CD14-positive monocyte (primary cell): Measurements from ENCODE around the gene FCGBP. TPM values are rescaled to one million over a fixed set of nuclear protein-coding genes. Genes with fewer than 3 reads are reported as not detected.
"Not testable (repeated sequence)": the region's sequence is repeated elsewhere in the genome, so short reads cannot be mapped to it uniquely, and the experiment has no call there.

Source experiments
- DNase-seq, 3 donors: peaks; one replicate each; pipeline ENCODE4 v3.0.0-alpha.2; 2011 to 2022
- H2AFZ ChIP-seq: 2 replicates; pipeline ENCODE4 v1.6.0; 2012; ENCODE audit warnings: mild to moderate bottlenecking, low read depth, low read length, inconsistent platforms; ENCODE audit not compliant: insufficient read depth, poor library complexity, severe bottlenecking
- H3K27ac ChIP-seq, 2 donors: 1 replicate in 1 of 2; 2 replicates in 1 of 2; pipeline ENCODE4 v1.5.1; 2012 to 2013; ENCODE audit warnings: low read length in 2 of 2, control low read depth in 1 of 2, inconsistent platforms in 1 of 2, low read depth in 1 of 2, mild to moderate bottlenecking in 1 of 2
- H3K27me3 ChIP-seq, 2 donors: one replicate each; pipeline versions ENCODE4 v1.6.0 to v1.6.1; 2011 to 2013; ENCODE audit warnings: low read length in 2 of 2; ENCODE audit not compliant: control insufficient read depth in 2 of 2, insufficient read depth in 2 of 2
- H3K36me3 ChIP-seq, 2 donors: replicated peaks in 1 of 2; 1 replicate in 1 of 2; 2 replicates in 1 of 2; pipeline versions ENCODE4 v1.5.1 to v1.6.1; 2012 to 2013; ENCODE audit warnings: low read length in 2 of 2, control low read depth in 1 of 2, inconsistent platforms in 1 of 2, mild to moderate bottlenecking in 1 of 2; ENCODE audit not compliant: insufficient read depth in 2 of 2, control insufficient read depth in 1 of 2
- H3K4me1 ChIP-seq, 2 donors: 1 replicate in 1 of 2; 2 replicates in 1 of 2; pipeline versions ENCODE4 v1.5.1 to v1.6.1; 2012 to 2013; ENCODE audit warnings: low read length in 2 of 2, control low read depth in 1 of 2, inconsistent platforms in 1 of 2, mild to moderate bottlenecking in 1 of 2, moderate library complexity in 1 of 2; ENCODE audit not compliant: insufficient read depth in 2 of 2, control insufficient read depth in 1 of 2
- H3K4me2 ChIP-seq: replicated peaks from 2 replicates; pipeline ENCODE3; 2012; ENCODE audit warnings: low read length, moderate library complexity, mild to moderate bottlenecking; ENCODE audit not compliant: poor library complexity, severe bottlenecking; ENCODE audit errors: extremely low read depth
- H3K4me3 ChIP-seq, 3 experiments: fragments of 200-600 bp in 1 of 3; sonication (generic) in 1 of 3; replicated peaks in 1 of 3; 1 replicate in 2 of 3; 2 replicates in 1 of 3; pipeline ENCODE4 v1.5.1; 2011 to 2013; ENCODE audit warnings: low read length in 3 of 3, mild to moderate bottlenecking in 3 of 3, control low read depth in 2 of 3, low read depth in 2 of 3, inconsistent platforms in 1 of 3, moderate library complexity in 1 of 3
- H3K79me2 ChIP-seq: 2 replicates; pipeline ENCODE4 v1.6.0; 2012; ENCODE audit warnings: mild to moderate bottlenecking, control low read depth, inconsistent platforms, low read length, moderate library complexity; ENCODE audit not compliant: insufficient read depth
- H3K9ac ChIP-seq: 2 replicates; pipeline ENCODE4 v1.6.0; 2017; ENCODE audit warnings: low read length, mild to moderate bottlenecking; ENCODE audit not compliant: insufficient read depth, poor library complexity, severe bottlenecking
- H3K9me3 ChIP-seq, 2 donors: replicated peaks in 1 of 2; 1 replicate in 1 of 2; 2 replicates in 1 of 2; pipeline versions ENCODE4 v1.5.1 to v1.6.1; 2012 to 2013; ENCODE audit warnings: low read length in 2 of 2, control low read depth in 1 of 2; ENCODE audit not compliant: control insufficient read depth in 1 of 2, insufficient read depth in 1 of 2
- H4K20me1 ChIP-seq: 2 replicates; pipeline ENCODE4 v1.6.0; 2012; ENCODE audit warnings: mild to moderate bottlenecking, low read length, control low read depth, moderate library complexity; ENCODE audit not compliant: insufficient read depth
- H3K27ac Mint-ChIP-seq, 7 donors: one replicate each; pipeline ENCODE4 v1.8.0; 2020; ENCODE audit warnings: mild to moderate bottlenecking in 7 of 7, mixed read lengths in 7 of 7, moderate library complexity in 6 of 7, inconsistent platforms in 2 of 7
- H3K27me3 Mint-ChIP-seq, 3 donors: one replicate each; pipeline ENCODE4 v1.8.0; 2021 to 2022; ENCODE audit warnings: low read depth in 3 of 3, mild to moderate bottlenecking in 3 of 3, mixed read lengths in 3 of 3, moderate library complexity in 3 of 3, inconsistent platforms in 1 of 3
- H3K36me3 Mint-ChIP-seq, 2 donors: one replicate each; pipeline ENCODE4 v1.8.0; 2020; ENCODE audit warnings: mixed read lengths in 2 of 2, inconsistent platforms in 1 of 2, mild to moderate bottlenecking in 1 of 2
- H3K4me1 Mint-ChIP-seq: one replicate; pipeline ENCODE4 v1.8.0; 2020; ENCODE audit warnings: mild to moderate bottlenecking, mixed read lengths
- H3K4me3 Mint-ChIP-seq, 2 donors: one replicate each; pipeline ENCODE4 v1.8.0; 2020; ENCODE audit warnings: mild to moderate bottlenecking in 2 of 2, mixed read lengths in 2 of 2, moderate library complexity in 1 of 2
- H3K9me3 Mint-ChIP-seq, 7 donors: one replicate each; pipeline ENCODE4 v1.8.0; 2020 to 2022; ENCODE audit warnings: mixed read lengths in 7 of 7, mild to moderate bottlenecking in 6 of 7, moderate library complexity in 6 of 7, inconsistent platforms in 2 of 7
- WGBS: methylation state at CpG from one replicate; pipeline ENCODE4 v1.1.5; 2013; ENCODE audit warnings: missing lambda C conversion rate; ENCODE audit not compliant: insufficient coverage; 5-methylcytosine and 5-hydroxymethylcytosine counted together
- intact Hi-C, 2 donors: fragments of 100-400 bp; cut with micrococcal nuclease; formaldehyde crosslinking; loops; one replicate each; pipeline versions ENCODE4 v1.15.0 to v1.15.1; 2023
- polyA plus RNA-seq, 3 donors: library from polyadenylated mRNA; depleted of rRNA in 1 of 3; unstranded in 2 of 3; stranded (reverse) in 1 of 3; fragments of 300-500 nt in 2 of 3; fragments of >200 nt in 1 of 3; fragmentation: Illumina TruSeq in 2 of 3; gene quantifications; 1 replicate in 2 of 3; 2 replicates in 1 of 3; pipeline ENCODE4 v1.2.3, GENCODE V29; 2012 to 2021

FCGBP gene
- polyA plus RNA-seq, 3 donors, result 0.07 to 0.29 TPM; not detected in 1

GRCh38 chr19:39898858-39899257 is 35.6 kb downstream of the FCGBP start:
- H3K4me1 Mint-ChIP-seq, H3K9me3 ChIP-seq, H3K4me3 ChIP-seq, H3K4me1 ChIP-seq, H3K9me3 Mint-ChIP-seq, H3K79me2 ChIP-seq, H3K36me3 ChIP-seq, DNase-seq, H3K36me3 Mint-ChIP-seq, H3K27ac ChIP-seq, H3K27me3 ChIP-seq, H4K20me1 ChIP-seq, intact Hi-C loops, H3K27me3 Mint-ChIP-seq, H3K27ac Mint-ChIP-seq, H3K9ac ChIP-seq, H3K4me2 ChIP-seq, H2AFZ ChIP-seq: not testable (repeated sequence)
- H3K4me3 Mint-ChIP-seq, result peak overlapping the region in 1 of 2 donors; percentile 2
- no CpG with 5 or more reads among the region's 6 CpGs for WGBS

DNA sequence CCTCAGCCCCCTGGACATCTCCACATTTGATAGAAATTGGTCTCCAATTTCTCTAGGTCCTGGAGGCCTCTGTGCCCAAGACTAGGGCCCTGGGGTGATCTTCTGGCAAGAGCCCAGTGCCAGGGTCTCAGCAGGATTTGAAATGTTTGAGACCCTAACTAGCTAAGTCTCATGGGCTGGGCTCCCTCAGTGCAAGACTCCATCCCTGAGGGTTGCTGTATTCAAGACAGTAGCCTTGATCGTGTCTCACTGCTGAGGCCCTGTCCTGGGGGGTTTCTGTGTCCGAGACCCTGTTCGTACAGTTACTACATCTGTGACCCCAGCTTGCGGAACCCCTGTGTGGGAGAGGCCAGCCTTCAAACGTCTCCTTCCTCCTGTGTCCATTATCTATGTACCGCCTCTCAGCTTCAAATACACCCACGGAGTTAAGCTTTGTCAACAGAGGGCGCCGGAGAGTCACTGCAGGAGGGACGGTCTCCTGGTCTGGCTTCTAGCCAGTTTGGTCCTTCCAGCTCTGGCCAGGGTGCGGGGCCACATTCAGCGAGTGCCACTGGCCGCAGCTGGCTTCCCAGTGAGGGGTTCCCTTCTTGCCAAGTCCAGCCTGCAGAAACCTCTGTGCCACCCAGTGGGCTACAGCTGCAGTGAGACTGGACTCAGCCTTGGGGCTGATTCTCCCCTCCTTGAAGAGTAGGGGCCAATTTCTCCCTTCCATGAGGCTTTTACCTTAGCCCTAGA is 36.8 kb downstream of the FCGBP start:
- H4K20me1 ChIP-seq, H3K36me3 Mint-ChIP-seq, H3K9ac ChIP-seq, H3K27ac Mint-ChIP-seq, intact Hi-C loops, H2AFZ ChIP-seq, H3K4me2 ChIP-seq, H3K27me3 ChIP-seq, H3K4me3 Mint-ChIP-seq, H3K4me1 ChIP-seq, H3K4me1 Mint-ChIP-seq, H3K36me3 ChIP-seq, H3K9me3 ChIP-seq, H3K9me3 Mint-ChIP-seq, H3K4me3 ChIP-seq, H3K79me2 ChIP-seq, H3K27ac ChIP-seq: not testable (repeated sequence)
- peaks cover 8 to 10% (median 10%) of the 10 kb centered on the region in 3 donors for H3K27me3 Mint-ChIP-seq
- WGBS, result no CpG with 5 or more reads among the region's 13 CpGs
- DNase-seq, result peak; percentile 41 to 47 (median 45)

DNA sequence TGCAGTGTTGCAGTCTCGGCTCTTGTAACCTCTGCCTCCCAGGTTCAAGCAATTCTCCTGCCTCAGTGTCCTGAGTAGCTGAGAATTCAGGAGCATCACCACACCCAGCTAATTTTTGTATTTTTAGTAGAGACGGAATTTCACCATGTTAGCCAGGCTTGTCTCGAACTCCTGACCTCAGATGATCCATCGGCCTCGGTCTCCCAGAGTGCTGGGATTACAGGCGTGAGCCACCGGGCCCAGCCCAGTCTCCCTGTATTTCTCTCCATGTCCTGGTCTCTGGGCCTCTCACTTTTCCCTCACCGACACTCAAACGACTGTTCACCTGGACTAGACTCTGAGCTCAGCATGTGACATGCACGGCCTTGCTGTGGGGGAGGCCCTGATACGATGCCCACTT is 39.3 kb downstream of the FCGBP start:
- H3K9me3 ChIP-seq, H3K4me3 Mint-ChIP-seq, DNase-seq, H4K20me1 ChIP-seq, H2AFZ ChIP-seq, H3K4me2 ChIP-seq, H3K27ac ChIP-seq, H3K36me3 ChIP-seq, H3K79me2 ChIP-seq, intact Hi-C loops, H3K4me1 ChIP-seq, H3K9ac ChIP-seq, H3K9me3 Mint-ChIP-seq, H3K4me1 Mint-ChIP-seq, H3K4me3 ChIP-seq, H3K27ac Mint-ChIP-seq, H3K36me3 Mint-ChIP-seq: not testable (repeated sequence)
- H3K27me3 ChIP-seq, result peaks cover 0 to 16% of the 10 kb centered on the region in 2 donors
- peaks cover 26 to 33% (median 33%) of the 10 kb centered on the region in 3 donors for H3K27me3 Mint-ChIP-seq
- WGBS, result 100% methylated on average over 5 of the region's 11 CpGs

DNA sequence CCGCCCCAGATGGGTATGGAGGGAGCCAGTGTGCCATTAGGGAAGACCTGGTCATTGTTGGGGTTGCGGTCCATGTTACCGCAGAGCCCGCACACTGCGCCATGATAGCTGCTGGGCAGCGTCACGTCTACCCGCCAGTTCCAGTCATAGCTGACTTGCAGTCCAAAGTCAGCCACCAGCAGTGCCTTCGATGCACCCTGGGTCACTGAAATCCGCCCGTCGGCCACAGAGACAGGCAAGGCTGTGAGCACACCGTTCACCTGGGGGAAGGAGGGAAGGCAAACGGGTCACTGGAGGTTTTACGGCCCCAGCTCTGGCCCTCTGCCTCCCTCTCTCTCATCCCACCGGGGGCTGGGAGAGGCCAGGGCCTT is 40.2 kb downstream of the FCGBP start:
- H3K4me3 ChIP-seq, H3K4me1 ChIP-seq, H3K9me3 ChIP-seq, H3K9ac ChIP-seq, H3K4me3 Mint-ChIP-seq, H3K79me2 ChIP-seq, H3K4me1 Mint-ChIP-seq, intact Hi-C loops, DNase-seq, H3K27ac ChIP-seq, H3K36me3 Mint-ChIP-seq, H2AFZ ChIP-seq, H3K4me2 ChIP-seq, H3K27ac Mint-ChIP-seq, H4K20me1 ChIP-seq, H3K36me3 ChIP-seq, H3K9me3 Mint-ChIP-seq: not testable (repeated sequence)
- WGBS, result 87% methylated on average over 6 of the region's 16 CpGs
- H3K27me3 Mint-ChIP-seq, result peaks cover 30 to 36% (median 36%) of the 10 kb centered on the region in 3 donors
- peaks cover 0 to 16% of the 10 kb centered on the region in 2 donors for H3K27me3 ChIP-seq
